HG03060 (cell line): Measurements from ENCODE around the gene METTL4.

Source experiments
- ATAC-seq: cut with Tn5 transposase; IDR thresholded peaks from one replicate; pipeline ENCODE4 v1.9.1; 2021; ENCODE audit warnings: low read depth, moderate number of reproducible peaks; ENCODE audit not compliant: unreplicated experiment

METTL4 gene, protein sequence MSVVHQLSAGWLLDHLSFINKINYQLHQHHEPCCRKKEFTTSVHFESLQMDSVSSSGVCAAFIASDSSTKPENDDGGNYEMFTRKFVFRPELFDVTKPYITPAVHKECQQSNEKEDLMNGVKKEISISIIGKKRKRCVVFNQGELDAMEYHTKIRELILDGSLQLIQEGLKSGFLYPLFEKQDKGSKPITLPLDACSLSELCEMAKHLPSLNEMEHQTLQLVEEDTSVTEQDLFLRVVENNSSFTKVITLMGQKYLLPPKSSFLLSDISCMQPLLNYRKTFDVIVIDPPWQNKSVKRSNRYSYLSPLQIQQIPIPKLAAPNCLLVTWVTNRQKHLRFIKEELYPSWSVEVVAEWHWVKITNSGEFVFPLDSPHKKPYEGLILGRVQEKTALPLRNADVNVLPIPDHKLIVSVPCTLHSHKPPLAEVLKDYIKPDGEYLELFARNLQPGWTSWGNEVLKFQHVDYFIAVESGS

DNA sequence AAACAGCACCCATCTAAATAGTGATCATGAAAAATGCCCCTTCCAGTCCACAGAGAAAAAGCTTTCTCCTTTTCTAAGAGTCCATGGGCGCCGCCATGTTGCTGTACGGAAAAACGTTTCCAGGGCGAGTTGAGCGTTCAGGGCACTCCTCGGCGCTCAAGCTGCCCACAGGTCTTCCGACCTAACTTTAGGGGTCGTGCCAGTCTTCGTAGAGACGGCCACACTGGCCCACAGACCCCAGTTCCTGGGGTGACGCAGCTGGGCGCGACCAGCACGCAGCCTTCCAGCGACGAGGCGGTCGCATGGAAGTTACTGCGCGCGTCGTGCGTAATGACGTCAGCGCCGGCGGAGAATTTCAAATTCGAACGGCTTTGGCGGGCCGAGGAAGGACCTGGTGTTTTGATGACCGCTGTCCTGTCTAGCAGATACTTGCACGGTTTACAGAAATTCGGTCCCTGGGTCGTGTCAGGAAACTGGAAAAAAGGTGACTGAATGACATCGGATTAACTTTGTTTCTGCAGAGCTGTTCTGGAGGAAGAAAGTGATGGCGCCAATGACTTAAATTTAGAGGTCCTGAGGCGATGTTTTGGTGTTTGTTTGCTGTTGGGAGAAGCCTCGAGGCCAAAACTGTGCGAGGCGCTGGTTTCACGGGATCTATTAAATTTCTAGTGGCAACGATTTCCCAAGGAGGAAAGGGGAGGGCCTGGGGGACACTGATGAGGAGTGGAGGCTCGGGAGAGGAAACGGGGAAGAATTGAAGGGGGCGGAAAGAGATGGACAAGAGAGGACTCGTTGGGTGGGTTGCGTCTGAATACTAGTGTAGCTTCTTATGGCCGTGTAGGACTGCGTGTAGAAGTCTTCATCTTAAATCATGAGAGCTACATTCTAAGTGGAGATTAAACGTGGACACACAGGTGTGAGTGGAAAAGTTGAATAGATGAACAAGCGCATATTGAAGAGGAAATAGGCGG, at the start of gene METTL4, which contains the start of gene NDC80:
METTL4 (minus strand) TSS at position 306 of the 971 bp plus-strand sequence. CDS start 4,289 bp downstream, outside the sequence.
NDC80 (plus strand) TSS at position 358 of the 971 bp plus-strand sequence. CDS start 1,429 bp downstream, outside the sequence.
- ATAC-seq = peak; percentile 69

DNA sequence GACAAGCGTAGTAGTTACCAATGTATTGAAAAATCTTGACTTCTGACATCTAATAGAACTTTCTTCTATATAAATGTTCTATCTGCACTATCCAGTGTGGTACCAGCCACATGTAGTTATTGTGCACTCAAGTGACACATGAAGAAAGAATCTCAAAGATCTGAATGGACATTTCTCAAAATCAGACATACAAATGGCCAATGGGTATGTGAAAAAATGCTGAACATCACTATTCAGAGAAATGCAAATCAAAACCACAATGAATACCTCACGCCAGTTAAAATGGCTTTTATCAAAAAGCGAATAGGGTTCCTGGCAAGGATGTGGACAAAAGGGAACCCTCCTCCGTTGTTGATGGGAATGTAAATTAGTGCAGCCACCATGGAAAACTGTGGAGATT, 46.7 kb upstream of the METTL4 start:
- ATAC-seq = no peak

DNA sequence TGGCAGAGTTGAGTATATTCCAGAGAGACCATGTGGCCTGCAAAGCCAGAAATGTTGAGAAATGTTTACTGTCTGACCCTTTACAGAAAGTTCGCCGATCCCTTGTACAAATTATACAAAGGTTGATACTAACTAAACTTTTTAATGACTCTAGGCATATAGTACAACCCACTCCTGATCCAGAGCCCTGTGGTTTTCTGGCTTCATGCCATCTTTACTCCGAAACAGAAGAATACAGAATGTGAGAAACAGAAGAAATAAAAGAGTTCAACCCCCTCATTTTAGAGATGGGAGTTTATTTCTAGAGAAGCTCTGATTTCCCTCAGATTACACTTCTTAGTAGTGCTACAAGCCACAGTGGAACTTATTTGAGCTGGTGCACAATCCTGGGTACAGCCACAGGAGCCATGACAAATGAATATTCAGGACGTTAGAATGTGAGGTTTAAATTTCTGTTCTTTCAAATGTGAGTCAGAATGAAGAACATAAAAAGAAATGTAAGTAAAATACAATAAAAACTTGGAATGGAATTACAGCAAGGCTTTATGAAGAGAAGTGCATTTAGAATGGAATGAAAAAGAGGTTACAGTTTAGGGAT, 46.2 kb upstream of the METTL4 start:
- ATAC-seq = no peak

DNA sequence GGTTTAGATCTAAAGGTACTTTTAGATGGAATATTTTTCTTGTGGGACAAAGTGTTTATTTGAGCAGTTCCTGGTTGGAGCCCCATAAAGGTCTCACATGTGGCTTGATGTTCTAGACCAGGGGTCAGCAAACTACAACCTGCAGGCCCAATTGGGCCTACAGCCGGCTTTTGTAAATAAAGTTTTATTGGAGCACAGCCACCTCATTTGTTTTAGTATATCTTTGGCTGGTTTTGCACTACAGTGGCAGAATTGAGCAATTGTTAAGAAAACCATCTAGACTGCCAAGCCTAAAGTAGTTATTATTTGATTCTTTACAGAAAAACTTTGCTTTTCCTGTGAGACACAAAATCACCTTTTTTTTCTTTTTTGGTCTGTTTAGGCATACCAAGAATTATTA, 41.7 kb upstream of the METTL4 start:
- ATAC-seq = no peak

DNA sequence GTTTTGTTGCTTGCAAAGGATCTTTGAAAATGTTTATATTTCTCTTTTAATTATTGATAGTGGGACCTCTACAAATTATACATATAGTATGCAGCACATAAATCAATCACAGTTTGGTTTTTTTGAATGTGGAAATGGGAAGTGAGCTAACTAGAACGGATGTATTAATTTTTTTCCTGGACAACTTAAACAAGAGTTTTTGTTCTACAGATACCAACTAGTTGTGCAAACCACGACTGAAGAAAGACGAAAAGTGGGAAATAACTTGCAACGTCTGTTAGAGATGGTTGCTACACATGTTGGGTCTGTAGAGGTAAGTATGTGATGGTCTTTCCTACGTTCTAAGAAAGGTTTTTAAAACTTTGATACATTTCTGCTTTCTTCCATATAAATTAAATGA, 39.2 kb upstream of the METTL4 start:
- ATAC-seq = no peak

DNA sequence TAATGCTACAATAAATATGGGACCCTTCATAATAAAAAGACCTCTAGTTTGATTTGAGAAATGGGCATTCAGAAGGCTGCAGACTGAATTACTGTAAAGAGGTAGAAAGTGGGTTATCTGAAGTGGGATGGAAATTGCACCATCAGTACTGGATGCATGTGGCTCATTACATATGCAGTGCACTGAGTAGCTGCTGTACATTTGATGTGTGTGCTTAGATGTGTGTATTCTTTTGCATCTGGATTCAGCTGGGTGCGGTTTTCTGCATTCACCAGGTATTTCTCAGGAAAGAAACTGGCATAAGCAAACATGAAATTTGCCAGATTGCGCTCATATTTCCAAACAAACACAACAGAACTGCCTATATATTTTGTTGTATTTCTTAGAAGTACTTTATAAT, 38.3 kb upstream of the METTL4 start:
- no peak for ATAC-seq

DNA sequence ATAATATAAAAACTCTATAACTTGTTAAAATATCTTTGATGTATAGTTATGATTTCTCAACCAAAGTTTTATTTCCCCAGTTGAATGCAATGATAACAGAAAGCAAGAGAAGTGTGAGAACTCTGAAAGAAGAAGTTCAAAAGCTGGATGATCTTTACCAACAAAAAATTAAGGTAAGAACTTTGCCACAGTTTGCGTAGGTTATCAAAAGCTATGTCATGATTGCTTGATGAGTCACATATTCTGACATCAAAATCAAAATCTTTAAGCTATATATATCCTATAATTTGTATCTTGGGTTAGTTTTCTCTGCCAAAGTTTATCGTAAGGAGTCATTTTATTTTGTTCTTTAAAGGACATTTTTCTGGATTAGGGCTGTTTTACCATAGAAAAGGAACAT, 35.0 kb upstream of the METTL4 start:
- ATAC-seq = no peak

DNA sequence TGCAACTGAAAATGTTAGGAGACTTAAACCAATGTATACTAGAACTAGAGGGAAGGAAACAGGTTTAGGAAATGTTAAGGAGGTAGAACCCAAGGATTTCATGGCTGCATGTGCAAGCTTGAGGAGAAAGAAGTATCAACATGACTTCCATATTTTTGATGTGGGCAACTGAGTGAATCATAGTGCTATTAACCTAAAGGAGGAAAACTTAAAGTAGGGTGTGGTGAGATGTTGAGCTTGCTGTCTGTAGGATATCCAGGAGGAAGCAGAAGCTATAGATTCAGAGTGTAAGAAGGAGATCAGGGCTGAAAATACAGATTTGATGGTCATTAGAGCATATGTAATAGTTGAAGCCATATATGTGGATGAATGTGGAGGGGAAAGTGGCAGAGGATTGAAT, 31.5 kb upstream of the METTL4 start:
- no peak for ATAC-seq

DNA sequence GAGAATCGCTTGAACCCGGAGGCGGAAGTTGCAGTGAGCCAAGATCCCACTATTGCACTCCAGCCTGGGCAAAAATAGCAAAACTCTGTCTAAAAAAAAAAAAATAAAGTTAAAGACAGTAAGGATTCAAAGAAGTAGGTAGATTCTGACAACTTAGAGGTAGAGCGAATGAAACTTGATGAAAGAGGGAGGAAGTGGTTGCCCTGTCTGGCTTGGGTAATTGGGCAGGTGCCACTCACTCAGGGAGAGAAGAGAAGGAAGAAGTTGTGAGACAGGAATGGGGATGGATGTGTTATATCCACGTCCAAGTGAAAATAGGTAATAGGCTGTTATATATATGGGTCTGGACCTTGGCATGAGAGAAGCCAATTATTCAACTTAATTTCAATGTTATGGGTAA, 26.3 kb upstream of the METTL4 start:
- ATAC-seq = no peak

DNA sequence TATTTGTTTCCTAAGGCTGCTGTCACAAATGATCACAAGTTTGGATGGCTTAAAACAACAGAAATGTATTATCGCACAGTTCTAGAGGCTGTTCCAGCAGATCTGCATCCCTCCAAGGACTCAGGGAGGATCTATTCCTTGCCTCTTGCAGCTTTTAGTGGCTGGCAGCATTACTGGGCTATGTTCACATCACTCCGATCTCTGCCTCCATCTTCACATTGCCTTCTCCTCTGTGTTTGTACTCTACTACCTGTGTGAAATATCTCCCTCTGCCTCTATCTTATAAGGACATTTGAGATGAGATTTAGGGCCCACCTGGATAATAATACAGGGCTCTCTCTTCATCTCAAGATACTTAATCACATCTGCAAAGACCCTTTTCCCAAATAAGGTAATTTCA, 19.0 kb upstream of the METTL4 start:
- no peak for ATAC-seq

DNA sequence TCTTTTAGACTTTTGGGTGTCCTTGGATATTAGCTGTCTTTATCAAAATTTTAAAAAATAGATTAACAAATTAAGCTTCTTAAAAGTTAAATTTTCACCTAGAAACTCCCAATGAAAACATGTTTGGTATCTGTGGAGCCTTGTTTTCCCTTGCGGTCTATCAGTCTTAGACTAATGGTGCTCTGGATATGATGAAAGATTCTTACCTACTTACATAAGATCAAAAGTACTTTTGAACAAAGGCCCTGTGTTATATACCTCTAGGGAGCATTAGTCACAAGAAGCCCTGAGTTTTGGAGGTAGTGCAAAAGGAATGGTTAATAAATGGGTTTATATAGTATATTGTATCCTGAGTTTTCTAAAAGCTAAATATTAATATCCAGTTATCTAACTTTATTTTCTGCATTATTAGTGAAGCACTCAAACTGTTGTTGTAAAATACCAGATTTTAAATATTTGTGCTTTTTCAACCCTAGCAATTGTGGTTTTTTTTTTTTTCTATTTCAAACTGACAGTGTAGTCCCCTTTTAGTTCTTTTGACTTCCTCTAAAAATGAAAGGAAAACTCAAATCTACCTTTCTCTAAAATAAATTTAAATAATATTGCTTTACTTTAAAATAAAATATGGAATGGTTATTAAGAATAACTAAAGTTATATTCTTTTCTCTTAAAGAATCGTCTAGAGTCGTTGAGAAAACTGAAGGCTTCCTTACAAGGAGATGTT, 18.2 kb upstream of the METTL4 start:
- no peak for ATAC-seq

DNA sequence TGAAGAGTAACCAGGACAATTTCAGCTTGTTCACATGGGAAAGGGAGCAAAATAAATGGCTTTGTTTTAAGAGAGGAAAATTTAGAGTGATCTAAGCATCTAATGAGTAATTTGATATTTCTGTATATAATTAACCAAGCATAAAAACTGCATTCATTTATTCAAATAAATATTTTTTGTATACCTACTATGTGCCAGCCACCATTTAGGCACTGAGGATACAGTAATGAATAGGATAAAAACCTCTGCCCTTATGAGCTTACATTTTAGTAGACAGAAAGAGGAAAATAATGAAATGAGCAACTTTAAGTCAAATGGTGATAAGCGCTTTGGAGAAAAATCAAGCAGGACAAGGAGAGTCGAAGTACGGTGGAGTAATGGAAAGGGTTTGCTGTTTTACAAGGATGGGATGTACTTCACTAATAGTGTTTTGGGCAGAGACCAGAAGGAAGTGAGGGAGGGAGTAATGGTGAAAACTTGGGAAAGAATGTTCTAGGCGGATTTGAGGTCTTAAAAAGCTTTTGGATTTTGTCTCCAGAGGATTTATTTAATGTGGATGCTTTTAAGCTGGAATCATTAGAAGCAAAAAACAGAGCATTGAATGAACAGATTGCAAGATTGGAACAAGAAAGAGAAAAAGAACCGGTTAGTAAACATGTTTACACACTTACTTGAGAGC, 17.5 kb upstream of the METTL4 start:
- no peak for ATAC-seq

DNA sequence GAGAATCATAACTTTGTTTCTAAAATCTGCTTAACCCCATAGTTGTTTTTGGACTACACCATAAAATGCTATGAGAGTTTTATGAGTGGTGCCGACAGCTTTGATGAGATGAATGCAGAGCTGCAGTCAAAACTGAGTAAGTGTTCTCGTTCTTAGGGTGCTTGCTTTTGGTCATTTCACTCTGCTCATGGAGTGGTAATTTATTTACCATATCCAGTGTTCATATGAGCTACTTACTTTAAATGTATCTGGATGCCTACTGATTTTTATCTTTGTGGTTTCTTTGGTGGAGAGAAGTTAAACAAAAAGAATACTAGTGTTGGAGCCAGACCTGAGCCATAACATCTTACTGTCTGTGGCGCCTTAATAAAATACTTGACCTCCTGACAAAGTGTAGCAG, 16.5 kb upstream of the METTL4 start:
- no peak for ATAC-seq

DNA sequence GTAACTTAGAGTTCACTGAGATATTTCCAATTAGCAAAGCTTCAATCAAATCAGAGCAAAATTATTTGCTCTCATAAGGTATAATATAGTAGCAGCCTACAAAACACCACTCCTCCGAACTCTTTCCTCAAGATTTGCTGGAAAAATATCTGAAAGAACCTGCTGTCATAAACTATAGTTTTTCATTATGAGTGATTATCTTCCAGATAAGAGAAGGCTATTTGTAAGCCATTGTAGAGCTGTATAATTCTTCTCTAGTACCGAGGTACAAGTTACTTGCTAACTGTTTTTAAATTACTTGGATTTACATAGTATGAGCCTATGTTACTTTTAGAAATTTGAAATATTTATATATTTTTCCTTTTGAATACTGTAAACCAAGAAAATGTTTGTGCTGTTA, 2.1 kb upstream of the METTL4 start:
- no peak for ATAC-seq

DNA sequence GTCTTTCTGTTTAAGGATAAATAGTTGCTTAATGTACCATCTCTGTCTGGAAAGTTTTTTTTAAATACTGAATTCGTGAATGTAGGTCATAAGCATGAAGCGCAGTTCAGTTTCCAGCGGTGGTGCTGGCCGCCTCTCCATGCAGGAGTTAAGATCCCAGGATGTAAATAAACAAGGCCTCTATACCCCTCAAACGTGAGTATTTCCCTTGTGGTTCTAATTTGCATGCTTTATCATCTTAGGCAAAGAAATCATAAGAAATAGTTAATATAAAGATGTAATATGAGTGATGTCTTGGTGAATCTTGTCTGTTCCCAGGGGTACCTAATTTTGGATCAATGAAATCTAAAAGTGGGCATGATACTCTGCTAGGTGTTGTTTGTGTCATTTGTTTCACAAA, 1.6 kb upstream of the METTL4 start:
- no peak for ATAC-seq

DNA sequence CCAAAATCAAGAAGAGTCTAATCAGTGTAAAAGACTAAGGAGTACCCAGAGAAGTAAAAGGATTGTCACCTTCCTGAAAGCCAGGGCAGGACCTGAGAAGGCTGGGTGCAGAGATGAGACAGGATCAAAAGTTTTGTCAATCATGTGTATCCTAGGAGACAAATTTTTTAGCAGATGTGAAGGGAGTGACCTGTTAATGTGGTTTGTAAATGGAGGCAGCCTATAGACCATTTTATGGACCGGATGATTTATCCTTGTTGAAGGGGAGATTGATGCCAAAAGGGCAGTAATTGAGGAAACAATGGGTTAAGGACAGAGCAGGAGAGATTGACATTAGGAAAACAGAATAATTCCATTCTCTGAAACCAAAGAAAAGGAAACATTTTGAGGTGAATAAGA, 865 bp upstream of the METTL4 start:
- no peak for ATAC-seq

DNA sequence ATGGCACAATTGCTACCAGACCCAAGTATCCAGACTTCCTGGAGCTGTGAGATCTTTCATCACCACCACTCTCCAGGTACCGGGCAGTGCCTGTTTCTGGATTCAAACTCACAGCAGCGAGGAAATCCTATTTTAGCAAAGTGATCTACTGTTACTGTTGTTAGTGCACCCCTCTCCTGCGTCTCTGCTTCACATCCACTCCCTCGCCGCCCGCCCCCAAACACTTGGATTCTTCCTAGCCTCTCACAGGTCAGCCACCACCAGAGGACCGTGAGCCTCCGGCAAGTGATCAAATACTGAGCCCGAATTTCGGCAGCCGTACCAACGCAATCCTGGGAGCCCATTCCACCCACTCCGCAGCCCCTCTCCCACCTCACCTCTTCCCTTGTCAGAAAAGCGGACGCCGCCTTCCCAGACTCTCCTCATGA, 519 bp downstream of the METTL4 start:
- peak; percentile 14 for ATAC-seq

DNA sequence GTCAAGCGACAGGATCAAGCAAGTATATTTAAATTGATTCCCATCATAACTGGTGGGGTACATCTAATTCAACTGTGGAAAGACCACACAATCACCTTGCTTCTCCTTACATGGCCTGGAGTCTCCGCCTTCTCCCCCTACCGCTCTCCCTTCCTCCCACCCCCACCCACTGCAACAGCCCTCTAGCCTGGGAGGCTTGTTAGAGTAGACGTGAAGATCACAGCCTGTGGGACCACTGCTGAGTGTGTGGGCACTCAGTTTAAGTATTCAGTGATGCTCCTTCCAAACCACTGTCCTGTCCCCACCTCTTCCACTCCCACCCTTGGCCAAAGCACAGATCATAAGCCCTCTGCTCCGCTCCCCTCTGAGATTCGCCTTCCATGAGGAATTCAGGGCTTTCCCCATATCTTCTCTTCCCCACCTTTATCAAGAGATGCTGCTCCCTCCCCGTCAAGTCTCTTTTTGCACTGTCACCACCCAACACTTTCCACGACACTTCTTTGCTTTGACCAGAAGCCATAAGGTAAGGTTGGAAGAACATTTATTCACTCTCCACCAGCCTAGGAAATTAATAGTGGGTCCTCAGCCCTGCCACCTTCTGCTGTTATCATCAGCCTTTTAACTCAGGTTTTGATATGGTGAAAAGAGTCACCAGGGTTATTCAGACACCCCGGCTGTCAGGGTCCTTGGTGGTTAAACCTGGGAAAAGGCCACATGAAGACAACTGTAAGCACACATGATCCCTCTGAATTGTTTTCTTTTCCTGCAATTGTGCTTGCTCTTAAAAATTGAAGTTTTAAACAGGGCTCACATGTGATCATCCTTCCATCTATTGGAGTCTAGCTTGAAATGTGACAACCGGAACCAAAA, 1.7 kb downstream of the METTL4 start:
- no peak for ATAC-seq

DNA sequence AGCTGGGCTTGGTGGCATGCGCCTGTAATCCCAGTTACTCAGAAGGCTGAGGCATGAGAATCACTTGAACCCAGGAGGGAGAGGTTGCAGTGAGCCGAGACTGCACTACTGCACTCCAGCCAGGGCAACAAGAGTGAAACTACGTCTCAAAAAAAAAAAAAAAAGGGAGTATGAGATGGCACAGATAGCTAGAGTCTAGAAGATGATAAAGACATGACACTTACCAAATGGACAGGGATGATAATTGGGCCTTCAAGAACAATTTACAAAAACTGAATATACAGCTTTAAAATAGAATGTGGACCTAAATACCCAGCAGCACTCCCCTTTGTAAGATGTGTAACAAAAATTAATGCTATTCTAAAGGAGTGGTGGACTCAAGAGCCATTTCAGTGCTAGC, 2.7 kb downstream of the METTL4 start:
- no peak for ATAC-seq
